Fibroblast of pulmonary artery (primary cell): Measurements from ENCODE around the gene COBLL1.

Experiments
- DNase-seq: peaks from one replicate; pipeline ENCODE4 v3.0.0-alpha.2; 2010; ENCODE audit warnings: low read depth
- H3K4me3 ChIP-seq: replicated peaks from 2 replicates; pipeline ENCODE4 v1.5.1; 2011; ENCODE audit warnings: low read depth, mild to moderate bottlenecking, control low read depth, low read length, moderate library complexity
- TF ChIP-seq, protein P1 (sequence below): IDR thresholded peaks from 2 replicates; pipeline ENCODE4 v1.5.1; 2011; ENCODE audit warnings: mild to moderate bottlenecking, control low read depth, low read length, inconsistent platforms; ENCODE audit errors: missing control alignments

COBLL1 gene

DNA sequence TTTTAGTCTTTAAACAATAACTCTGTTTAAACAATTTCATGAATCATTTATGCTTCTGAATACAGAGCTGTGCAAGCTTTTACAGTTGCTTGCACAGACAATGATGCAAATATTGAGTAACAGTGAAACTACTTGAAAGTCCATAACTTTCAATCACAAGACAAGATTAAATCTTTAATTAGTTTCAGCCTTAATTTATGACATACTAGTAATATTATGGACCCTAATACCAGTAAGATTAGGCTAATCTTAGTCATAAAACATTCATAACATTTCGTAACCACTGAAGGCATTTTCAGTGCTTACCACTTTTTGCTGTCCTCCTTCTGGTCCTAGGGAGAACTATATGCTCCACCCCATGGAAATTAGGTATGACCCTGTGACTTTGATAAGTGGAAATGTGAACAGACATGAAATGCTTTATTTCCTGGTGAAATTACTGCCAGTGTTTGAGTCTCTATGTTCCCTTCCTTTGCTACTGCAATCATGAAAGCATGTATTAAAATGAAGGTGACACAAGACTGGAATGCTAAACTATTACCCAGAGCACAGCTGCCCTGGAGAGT lies 1.8 kb upstream of the COBLL1 start:
- no peak for DNase-seq
- TF ChIP-seq, protein P1, sequence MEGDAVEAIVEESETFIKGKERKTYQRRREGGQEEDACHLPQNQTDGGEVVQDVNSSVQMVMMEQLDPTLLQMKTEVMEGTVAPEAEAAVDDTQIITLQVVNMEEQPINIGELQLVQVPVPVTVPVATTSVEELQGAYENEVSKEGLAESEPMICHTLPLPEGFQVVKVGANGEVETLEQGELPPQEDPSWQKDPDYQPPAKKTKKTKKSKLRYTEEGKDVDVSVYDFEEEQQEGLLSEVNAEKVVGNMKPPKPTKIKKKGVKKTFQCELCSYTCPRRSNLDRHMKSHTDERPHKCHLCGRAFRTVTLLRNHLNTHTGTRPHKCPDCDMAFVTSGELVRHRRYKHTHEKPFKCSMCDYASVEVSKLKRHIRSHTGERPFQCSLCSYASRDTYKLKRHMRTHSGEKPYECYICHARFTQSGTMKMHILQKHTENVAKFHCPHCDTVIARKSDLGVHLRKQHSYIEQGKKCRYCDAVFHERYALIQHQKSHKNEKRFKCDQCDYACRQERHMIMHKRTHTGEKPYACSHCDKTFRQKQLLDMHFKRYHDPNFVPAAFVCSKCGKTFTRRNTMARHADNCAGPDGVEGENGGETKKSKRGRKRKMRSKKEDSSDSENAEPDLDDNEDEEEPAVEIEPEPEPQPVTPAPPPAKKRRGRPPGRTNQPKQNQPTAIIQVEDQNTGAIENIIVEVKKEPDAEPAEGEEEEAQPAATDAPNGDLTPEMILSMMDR: no peak
- H3K4me3 ChIP-seq: no peak overlapping the region

DNA sequence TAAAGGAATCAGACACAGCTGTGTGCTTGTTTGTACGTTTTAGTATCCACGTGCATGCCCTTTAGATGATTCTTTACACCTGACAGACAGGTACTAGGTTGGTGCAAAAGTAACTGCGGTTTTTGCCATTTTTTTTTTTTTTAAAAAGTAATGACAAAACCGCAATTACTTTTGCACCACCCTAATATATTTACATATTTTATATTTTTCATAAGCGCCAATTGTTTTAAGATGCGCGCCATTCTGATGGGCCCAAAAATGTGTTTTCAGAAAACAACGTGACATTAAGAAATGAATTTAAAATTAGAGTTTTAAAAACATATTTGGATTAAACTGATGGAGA lies 972 bp upstream of the COBLL1 start:
- no peak overlapping the region for H3K4me3 ChIP-seq
- no peak for DNase-seq
- TF ChIP-seq, protein P1: no peak

DNA sequence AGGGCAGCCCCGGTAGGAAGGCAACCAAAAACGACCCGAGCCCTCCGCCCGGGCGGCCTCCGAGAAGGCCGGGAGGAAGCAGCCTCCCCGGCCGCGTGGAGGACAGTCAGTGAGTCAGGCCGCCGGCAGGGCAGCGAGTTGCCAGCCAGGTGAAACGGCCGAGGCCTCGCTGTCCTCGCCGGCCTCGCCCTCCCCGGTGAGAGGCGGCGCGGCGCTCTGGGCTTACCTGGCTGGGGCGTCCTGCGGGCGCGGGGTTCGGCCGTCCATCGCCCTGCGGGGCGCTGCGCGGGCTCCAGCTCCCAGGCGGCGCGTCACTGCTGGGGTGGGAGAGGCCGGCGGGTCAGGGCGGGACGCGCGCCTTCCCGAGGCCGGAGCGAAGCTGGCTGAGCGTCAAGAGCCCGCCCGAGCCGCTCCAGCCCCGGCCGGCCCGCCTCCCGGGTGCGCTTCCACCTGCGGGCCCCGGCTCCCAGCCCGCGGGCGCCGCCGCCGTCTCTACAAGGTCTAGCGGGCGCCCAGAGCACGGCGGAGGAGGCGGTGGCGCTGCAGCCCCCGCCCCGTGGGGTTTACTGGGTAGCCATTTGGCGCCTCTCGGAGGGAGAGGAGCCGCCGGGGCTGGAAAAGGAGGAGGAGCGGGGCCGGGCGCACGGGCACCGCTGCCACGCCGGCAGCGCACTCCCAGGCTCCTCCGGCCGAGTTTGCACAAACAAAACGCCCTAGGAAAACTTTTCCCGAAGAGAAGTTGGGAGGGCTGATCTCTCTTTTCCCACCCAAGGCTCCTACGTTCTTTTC lies 499 bp downstream of the COBLL1 start:
- DNase-seq: peak; percentile 64
- H3K4me3 ChIP-seq: peak overlapping the region; percentile 71
- TF ChIP-seq, protein P1: no peak

DNA sequence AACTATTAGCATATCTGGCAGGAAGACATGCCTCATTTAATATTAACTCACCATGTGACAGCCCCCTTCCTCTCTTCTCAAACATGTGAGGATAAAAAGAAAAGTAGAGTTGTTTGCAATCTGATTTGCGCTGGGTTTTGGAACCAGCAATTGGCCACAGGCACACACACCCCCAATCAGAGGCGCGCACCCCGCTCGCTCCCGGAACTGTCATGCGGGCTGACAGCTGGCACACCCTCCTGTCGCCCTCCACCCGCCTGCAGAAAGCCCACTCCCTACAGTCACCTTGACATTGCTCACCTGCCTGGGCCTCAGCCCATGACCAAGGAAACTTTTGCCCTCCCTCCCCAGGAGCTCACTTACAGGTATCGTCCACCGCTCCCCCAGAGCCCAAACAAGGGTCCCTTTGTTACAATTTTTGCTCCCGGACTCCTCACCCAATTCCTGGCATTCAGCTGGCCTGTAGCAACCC lies 1.1 kb downstream of the COBLL1 start:
- peak overlapping the region; percentile 71 for H3K4me3 ChIP-seq
- DNase-seq: no peak

DNA sequence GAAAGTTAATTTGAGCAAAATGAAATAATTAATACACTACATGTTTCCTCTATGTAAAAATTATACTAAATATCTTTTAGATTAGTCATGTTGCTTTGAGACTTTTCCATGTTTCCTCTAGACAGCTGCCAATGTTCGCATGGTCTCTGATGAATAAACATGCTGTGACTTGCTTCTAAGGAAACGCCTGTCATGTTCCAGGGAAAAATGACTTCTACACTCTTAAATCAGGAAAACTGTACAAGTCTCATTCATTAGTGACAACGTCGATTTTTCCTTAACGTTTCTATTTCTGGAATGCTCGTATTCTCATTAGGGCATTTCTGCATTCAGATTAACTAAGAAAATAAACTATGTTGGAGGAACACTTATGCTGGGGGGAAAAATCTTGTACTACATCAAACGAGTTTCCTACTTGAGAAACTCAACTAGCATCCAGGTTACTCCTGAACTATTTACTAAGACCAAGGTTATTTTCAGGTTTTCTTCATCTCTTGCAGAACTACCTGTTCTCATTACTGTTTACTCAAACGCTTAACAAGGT lies 1.6 kb downstream of the COBLL1 start:
- H3K4me3 ChIP-seq: peak overlapping the region; percentile 71
- DNase-seq: peak; percentile 48
- TF ChIP-seq, protein P1: no peak

More for the DNA sequence above, 1.1 kb downstream of the COBLL1 start:
- TF ChIP-seq, protein P1: no peak

DNA sequence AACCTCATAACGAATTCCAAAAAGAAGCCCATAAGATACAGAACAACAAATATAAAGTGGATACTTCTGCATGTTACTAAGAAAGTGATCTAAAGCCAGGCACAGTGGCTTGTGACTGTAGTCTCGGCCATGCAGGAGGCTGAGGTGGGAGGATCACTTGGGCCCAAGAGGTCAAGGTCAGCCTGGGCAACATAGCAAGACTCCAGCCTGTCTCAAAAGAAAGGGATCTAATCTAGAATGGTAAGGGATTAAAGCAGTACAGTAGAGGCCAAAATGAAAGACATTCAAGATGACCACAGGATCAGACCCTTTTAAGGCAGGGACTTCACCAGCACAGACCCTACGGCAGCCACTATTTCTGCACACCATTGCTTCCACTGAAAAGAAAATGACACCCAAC lies 3.8 kb downstream of the COBLL1 start:
- DNase-seq: no peak
- TF ChIP-seq, protein P1: no peak
- H3K4me3 ChIP-seq: no peak overlapping the region
